Epithelial cell of esophagus (primary cell): ENCODE results near the gene INPP4A.
A peak's percentile ranks its signal among the peaks of the same experiment; 100 is the strongest.

Experiments used
- DNase-seq: peaks from one replicate; pipeline ENCODE4 v3.0.0; 2010; ENCODE audit warnings: low read depth
- H3K4me3 ChIP-seq: 2 replicates; pipeline ENCODE4 v1.5.1; 2011; ENCODE audit warnings: mild to moderate bottlenecking, low read length, control low read depth
- CTCF ChIP-seq: IDR thresholded peaks from 2 replicates; pipeline ENCODE4 v1.5.1; 2011; ENCODE audit warnings: low read depth, mild to moderate bottlenecking, low read length, control low read depth, inconsistent platforms; ENCODE audit not compliant: insufficient read depth; ENCODE audit errors: missing control alignments

INPP4A gene

GRCh38 chr2:98547092-98547790 is 102.6 kb downstream of the INPP4A start:
- H3K4me3 ChIP-seq: no peak overlapping the region
- TF ChIP-seq CTCF: no peak
- no peak for DNase-seq

GRCh38 chr2:98548920-98549818 is 104.5 kb downstream of the INPP4A start:
- DNase-seq: no peak
- TF ChIP-seq CTCF: no peak
- H3K4me3 ChIP-seq: no peak overlapping the region

GRCh38 chr2:98550165-98550564 is 105.5 kb downstream of the INPP4A start:
- no peak for DNase-seq
- TF ChIP-seq CTCF: no peak

GRCh38 chr2:98551316-98551715 is 106.7 kb downstream of the INPP4A start:
- TF ChIP-seq CTCF: no peak
- H3K4me3 ChIP-seq: no peak overlapping the region
- no peak for DNase-seq

More at GRCh38 chr2:98550165-98550564, 105.5 kb downstream of the INPP4A start:
- no peak overlapping the region for H3K4me3 ChIP-seq

- no peak overlapping the region for H3K4me3 ChIP-seq
- DNase-seq: peak; percentile 7
- TF ChIP-seq CTCF: no peak
These were observed 108.0 kb downstream of the INPP4A start for GRCh38 chr2:98552499-98553179.

GRCh38 chr2:98554116-98554861 is 109.6 kb downstream of the INPP4A start:
- no peak for TF ChIP-seq CTCF
- no peak overlapping the region for H3K4me3 ChIP-seq
- no peak for DNase-seq
